MM.1S (cell line): ENCODE results near the gene SPDL1.

ENCODE experiments used
- DNase-seq: peaks from one replicate; pipeline ENCODE4 v3.0.0-alpha.2; 2015
- H2AFZ ChIP-seq: fragments of 300-600 bp; sonication (generic); 2 replicates; pipeline ENCODE4 v1.6.0; 2016; ENCODE audit warnings: antibody characterized with exemption, low read length
- H3F3A ChIP-seq: fragments of 300-600 bp; sonication (generic); 2 replicates; pipeline ENCODE4 v1.6.1; 2016; ENCODE audit warnings: mild to moderate bottlenecking, antibody characterized with exemption, low read length, moderate library complexity, mixed read lengths; ENCODE audit not compliant: insufficient read depth
- H3K27ac ChIP-seq: fragments of 300-600 bp; sonication (generic); 2 replicates; pipeline ENCODE4 v1.5.1; 2016; ENCODE audit warnings: mild to moderate bottlenecking, low read length
- H3K27me3 ChIP-seq: fragments of 300-600 bp; sonication (generic); replicated peaks from 2 replicates; pipeline ENCODE4 v1.6.0; 2016; ENCODE audit warnings: low read length; ENCODE audit not compliant: insufficient read depth
- H3K36me3 ChIP-seq: fragments of 300-600 bp; sonication (generic); replicated peaks from 2 replicates; pipeline ENCODE4 v1.6.1; 2016; ENCODE audit warnings: mild to moderate bottlenecking, low read length, mixed read lengths; ENCODE audit not compliant: insufficient read depth
- H3K4me1 ChIP-seq: fragments of 300-600 bp; sonication (generic); 2 replicates; pipeline ENCODE4 v1.6.1; 2016; ENCODE audit warnings: low read length, mixed read lengths
- H3K4me2 ChIP-seq: fragments of 300-600 bp; sonication (generic); 2 replicates; pipeline ENCODE4 v1.6.0; 2016; ENCODE audit warnings: low read depth, low read length
- H3K4me3 ChIP-seq: fragments of 300-600 bp; sonication (generic); 2 replicates; pipeline ENCODE4 v1.5.1; 2016; ENCODE audit warnings: low read length, mixed read lengths
- H3K79me2 ChIP-seq: fragments of 300-600 bp; sonication (generic); 2 replicates; pipeline ENCODE4 v1.6.1; 2016; ENCODE audit warnings: mixed run types, low read length, mixed read lengths
- H3K9ac ChIP-seq: fragments of 300-600 bp; sonication (generic); 2 replicates; pipeline ENCODE4 v1.6.1; 2016; ENCODE audit warnings: low read length, mixed read lengths
- H3K9me2 ChIP-seq: fragments of 300-600 bp; sonication (generic); replicated peaks from 2 replicates; pipeline ENCODE4 v1.6.1; 2016; ENCODE audit warnings: mild to moderate bottlenecking, low read length, mixed read lengths; ENCODE audit not compliant: insufficient read depth
- H3K9me3 ChIP-seq: fragments of 300-600 bp; sonication (generic); replicated peaks from 2 replicates; pipeline ENCODE4 v1.6.1; 2016; ENCODE audit warnings: mild to moderate bottlenecking, low read length, mixed read lengths; ENCODE audit not compliant: insufficient read depth
- H4K20me1 ChIP-seq: fragments of 300-600 bp; sonication (generic); 2 replicates; pipeline ENCODE4 v1.6.1; 2016; ENCODE audit warnings: mild to moderate bottlenecking, low read length, moderate library complexity, mixed read lengths; ENCODE audit not compliant: insufficient read depth
- EZH2 ChIP-seq: fragments of 300-600 bp; sonication (generic); optimal IDR thresholded peaks from 2 replicates; pipeline ENCODE3; 2017; ENCODE audit warnings: low read depth, mild to moderate bottlenecking, antibody characterized with exemption, low read length, mixed read lengths
- EZH2phosphoT487 ChIP-seq: fragments of 300-600 bp; sonication (generic); IDR thresholded peaks from 2 replicates; pipeline ENCODE4 v1.6.1; 2018; ENCODE audit warnings: antibody characterized with exemption, low read length
- TF ChIP-seq, protein P1 (sequence below): fragments of 300-600 bp; sonication (generic); IDR thresholded peaks from 2 replicates; pipeline ENCODE4 v1.5.1; 2016; ENCODE audit warnings: antibody characterized with exemption, low read length, mixed read lengths

SPDL1 gene

DNA sequence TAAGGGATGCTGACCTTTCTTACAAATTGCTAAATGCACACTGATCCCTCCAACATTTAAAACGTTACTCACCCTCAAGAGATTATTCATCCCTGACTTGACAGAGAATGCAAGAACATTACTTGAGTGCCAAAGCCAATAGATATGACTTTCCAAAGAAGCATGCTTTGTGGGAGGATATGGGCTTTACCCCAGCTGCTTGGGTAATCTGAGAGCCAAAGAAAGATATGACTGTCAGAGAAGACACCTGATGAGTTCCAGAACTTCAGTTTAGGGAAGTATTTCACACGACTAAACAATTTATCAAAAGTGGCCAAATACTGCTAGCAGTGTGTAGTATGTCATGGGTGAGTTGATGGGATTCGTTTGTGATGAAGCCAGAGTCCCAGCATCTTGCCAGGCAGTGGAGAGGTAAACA is 7.4 kb upstream of the SPDL1 start:
- Histone ChIP-seq H3F3A (no peaks in the 10 kb centered on the region), H3K4me3 (no peak overlapping the region), H3K4me1 (no peaks in the 10 kb centered on the region), H4K20me1 (no peaks in the 10 kb centered on the region), H3K27ac (no peak overlapping the region), H3K4me2 (no peak overlapping the region), H3K27me3 (no peaks in the 10 kb centered on the region), H3K79me2 (no peaks in the 10 kb centered on the region), H3K36me3 (no peaks in the 10 kb centered on the region), H3K9me3 (no peaks in the 10 kb centered on the region), H2AFZ (no peak overlapping the region), H3K9me2 (no peaks in the 10 kb centered on the region), H3K9ac (no peak overlapping the region)
- no peak for TF ChIP-seq EZH2phosphoT487
- TF ChIP-seq EZH2 = no peak
- TF ChIP-seq, protein P1, sequence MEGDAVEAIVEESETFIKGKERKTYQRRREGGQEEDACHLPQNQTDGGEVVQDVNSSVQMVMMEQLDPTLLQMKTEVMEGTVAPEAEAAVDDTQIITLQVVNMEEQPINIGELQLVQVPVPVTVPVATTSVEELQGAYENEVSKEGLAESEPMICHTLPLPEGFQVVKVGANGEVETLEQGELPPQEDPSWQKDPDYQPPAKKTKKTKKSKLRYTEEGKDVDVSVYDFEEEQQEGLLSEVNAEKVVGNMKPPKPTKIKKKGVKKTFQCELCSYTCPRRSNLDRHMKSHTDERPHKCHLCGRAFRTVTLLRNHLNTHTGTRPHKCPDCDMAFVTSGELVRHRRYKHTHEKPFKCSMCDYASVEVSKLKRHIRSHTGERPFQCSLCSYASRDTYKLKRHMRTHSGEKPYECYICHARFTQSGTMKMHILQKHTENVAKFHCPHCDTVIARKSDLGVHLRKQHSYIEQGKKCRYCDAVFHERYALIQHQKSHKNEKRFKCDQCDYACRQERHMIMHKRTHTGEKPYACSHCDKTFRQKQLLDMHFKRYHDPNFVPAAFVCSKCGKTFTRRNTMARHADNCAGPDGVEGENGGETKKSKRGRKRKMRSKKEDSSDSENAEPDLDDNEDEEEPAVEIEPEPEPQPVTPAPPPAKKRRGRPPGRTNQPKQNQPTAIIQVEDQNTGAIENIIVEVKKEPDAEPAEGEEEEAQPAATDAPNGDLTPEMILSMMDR = no peak
- DNase-seq = no peak

DNA sequence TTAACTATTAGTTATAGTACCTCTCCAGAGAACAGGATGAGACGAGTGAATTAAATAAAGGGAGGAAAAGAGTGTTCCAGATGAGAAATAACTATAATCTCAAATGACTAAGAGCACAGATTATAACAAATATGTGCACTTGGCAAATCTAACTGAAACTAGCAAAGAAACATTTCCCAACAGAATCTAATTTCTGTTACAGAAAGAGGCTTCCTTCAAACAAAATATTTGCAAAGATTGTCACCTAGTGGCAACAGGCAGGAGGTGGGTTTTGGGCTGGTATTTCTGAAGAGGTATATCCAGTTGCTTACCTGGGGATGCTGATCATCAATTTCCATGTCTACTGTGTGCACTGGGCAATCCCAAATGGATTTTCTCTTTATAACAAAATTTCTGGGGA is 5.6 kb upstream of the SPDL1 start:
- DNase-seq = peak; percentile 28
- Histone ChIP-seq H3K27ac (no peak overlapping the region), H3K9me2 (no peaks in the 10 kb centered on the region), H2AFZ (no peak overlapping the region), H4K20me1 (no peaks in the 10 kb centered on the region), H3K4me3 (no peak overlapping the region), H3K9me3 (no peaks in the 10 kb centered on the region), H3K4me1 (no peaks in the 10 kb centered on the region), H3F3A (no peaks in the 10 kb centered on the region), H3K9ac (no peak overlapping the region), H3K27me3 (no peaks in the 10 kb centered on the region), H3K79me2 (no peaks in the 10 kb centered on the region), H3K4me2 (no peak overlapping the region), H3K36me3 (no peaks in the 10 kb centered on the region)
- TF ChIP-seq, protein P1 = peak; percentile 39
- TF ChIP-seq EZH2phosphoT487 = no peak

DNA sequence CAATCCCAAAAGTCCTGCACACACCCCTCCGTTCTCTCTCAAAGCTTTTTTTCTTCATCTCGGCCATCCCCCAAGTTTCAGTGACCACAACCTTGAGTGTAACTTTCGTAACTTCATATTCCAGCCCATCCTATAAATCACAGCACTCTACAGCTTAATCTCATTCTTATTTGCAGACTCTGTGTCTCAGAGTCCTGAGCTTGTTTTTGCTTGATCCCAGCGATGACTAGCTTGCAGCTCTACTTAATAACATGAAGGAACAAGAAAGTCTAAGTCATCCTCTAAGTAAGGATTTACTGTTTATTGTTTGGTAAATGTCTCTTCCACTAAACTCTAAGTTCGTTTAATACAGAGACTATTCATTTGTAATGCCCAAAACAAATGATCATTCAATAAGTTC is 2.6 kb upstream of the SPDL1 start:
- Histone ChIP-seq H3K36me3 (no peaks in the 10 kb centered on the region), H2AFZ (no peak overlapping the region), H3K4me2 (no peak overlapping the region), H3K4me3 (no peak overlapping the region), H3K79me2 (peaks cover 24% of the 10 kb centered on the region), H3K27me3 (no peaks in the 10 kb centered on the region), H4K20me1 (no peaks in the 10 kb centered on the region), H3K4me1 (no peaks in the 10 kb centered on the region), H3K9ac (no peak overlapping the region), H3K9me2 (no peaks in the 10 kb centered on the region), H3K9me3 (no peaks in the 10 kb centered on the region), H3K27ac (no peak overlapping the region), H3F3A (no peaks in the 10 kb centered on the region)
- DNase-seq = no peak
- no peak for TF ChIP-seq EZH2
- TF ChIP-seq, protein P1 = no peak
- TF ChIP-seq EZH2phosphoT487 = no peak
